Lower lobe of right lung (tissue), 2 donors: Measurements from ENCODE around the gene ALDH1L1. TPM values are rescaled to one million over a fixed set of nuclear protein-coding genes. Genes with fewer than 3 reads are reported as not detected.

Experiments used
- ATAC-seq, 2 donors: fragments of 200-7000 bp; cut with Tn5 transposase; one replicate each; pipeline ENCODE4 v1.9.1; 2020 to 2022; ENCODE audit warnings: mild to moderate bottlenecking in 2 of 2, moderate library complexity in 2 of 2
- DNase-seq: peaks from one replicate; pipeline ENCODE4 v3.0.0-alpha.2; 2020
- H3K27ac ChIP-seq: fragments of 200-600 bp; one replicate; pipeline ENCODE4 v1.8.0; 2022
- H3K27me3 ChIP-seq: fragments of 200-600 bp; one replicate; pipeline ENCODE4 v1.8.0; 2022; ENCODE audit warnings: low read depth
- H3K36me3 ChIP-seq: fragments of 200-600 bp; one replicate; pipeline ENCODE4 v1.8.0; 2022; ENCODE audit warnings: mild to moderate bottlenecking
- H3K4me1 ChIP-seq: fragments of 200-600 bp; one replicate; pipeline ENCODE4 v1.8.0; 2022
- H3K4me3 ChIP-seq: fragments of 200-600 bp; one replicate; pipeline ENCODE4 v1.8.0; 2022; ENCODE audit warnings: mild to moderate bottlenecking
- H3K9me3 ChIP-seq: fragments of 200-600 bp; one replicate; pipeline ENCODE4 v1.8.0; 2022
- intact Hi-C: fragments of 100-400 bp; cut with DNase I; formaldehyde crosslinking; loops from one replicate; pipeline ENCODE4 v1.11.0; 2022
- total RNA-seq: library from RNA; stranded (reverse); fragmentation: NEBNext Ultra II Directional; extraction: Animal tissue kit (Norgen Biotek cat#: 25700); gene quantifications from one replicate; pipeline ENCODE4 v1.2.1, GENCODE V29; 2021
- TF ChIP-seq, protein P1 (sequence below): fragments of 200-600 bp; IDR thresholded peaks from one replicate; pipeline ENCODE4 v1.8.0; 2022; ENCODE audit warnings: antibody characterized with exemption, mild to moderate bottlenecking
- donor health status: DM: no; HTN: yes; CAD: no; lungs with severe emphysema.

ALDH1L1 gene
- total RNA-seq, 1 donor from 2014 or later = 2.8 TPM

DNA sequence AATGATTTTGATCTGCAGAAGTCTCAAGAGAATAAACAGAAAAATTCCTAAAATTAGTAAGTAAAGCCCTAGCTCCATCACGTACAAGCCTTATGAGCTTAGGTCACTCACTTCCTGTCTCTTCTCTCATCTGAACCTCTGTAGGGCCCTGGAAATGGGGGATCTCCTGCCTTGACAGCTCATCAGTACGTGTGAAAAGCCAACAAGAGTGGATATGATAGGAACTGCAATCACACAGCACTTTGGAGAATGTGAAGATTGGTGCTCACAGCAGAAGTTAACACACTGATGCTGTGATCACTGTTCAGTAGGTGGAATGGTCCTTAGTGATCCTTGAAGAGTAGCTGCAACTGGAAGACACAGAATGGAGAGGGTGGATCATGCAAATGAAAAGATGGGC lies 27.8 kb upstream of the ALDH1L1 start:
- H3K27ac ChIP-seq = no peak overlapping the region
- no peaks in the 10 kb centered on the region for H3K9me3 ChIP-seq
- DNase-seq (no peak), ATAC-seq (no peak)
- TF ChIP-seq, protein P1, sequence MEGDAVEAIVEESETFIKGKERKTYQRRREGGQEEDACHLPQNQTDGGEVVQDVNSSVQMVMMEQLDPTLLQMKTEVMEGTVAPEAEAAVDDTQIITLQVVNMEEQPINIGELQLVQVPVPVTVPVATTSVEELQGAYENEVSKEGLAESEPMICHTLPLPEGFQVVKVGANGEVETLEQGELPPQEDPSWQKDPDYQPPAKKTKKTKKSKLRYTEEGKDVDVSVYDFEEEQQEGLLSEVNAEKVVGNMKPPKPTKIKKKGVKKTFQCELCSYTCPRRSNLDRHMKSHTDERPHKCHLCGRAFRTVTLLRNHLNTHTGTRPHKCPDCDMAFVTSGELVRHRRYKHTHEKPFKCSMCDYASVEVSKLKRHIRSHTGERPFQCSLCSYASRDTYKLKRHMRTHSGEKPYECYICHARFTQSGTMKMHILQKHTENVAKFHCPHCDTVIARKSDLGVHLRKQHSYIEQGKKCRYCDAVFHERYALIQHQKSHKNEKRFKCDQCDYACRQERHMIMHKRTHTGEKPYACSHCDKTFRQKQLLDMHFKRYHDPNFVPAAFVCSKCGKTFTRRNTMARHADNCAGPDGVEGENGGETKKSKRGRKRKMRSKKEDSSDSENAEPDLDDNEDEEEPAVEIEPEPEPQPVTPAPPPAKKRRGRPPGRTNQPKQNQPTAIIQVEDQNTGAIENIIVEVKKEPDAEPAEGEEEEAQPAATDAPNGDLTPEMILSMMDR = no peak
- no peak overlapping the region for H3K4me3 ChIP-seq
- peaks cover 8% of the 10 kb centered on the region for H3K4me1 ChIP-seq
- intact Hi-C loops = no loop called here
- H3K27me3 ChIP-seq = peaks cover 5% of the 10 kb centered on the region
- H3K36me3 ChIP-seq = no peaks in the 10 kb centered on the region

DNA sequence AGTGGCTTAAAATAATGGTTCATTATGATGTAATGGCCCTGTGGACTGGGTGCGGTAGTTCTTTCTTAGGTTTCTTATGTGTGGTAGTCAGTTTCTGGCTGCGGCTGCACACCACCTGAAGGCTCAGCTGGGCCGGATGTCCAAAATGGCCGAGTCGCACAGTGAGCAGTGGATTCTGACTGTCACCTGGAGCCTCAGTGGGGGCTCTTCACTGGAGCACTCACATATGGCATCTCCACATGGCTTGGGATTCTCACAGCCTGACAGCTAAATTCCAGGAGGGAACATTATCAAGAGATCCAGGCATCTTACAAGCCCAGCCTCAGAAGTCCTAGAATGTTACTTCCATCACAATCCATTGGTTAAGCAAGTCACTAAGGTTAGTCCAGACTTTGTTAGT lies 26.8 kb upstream of the ALDH1L1 start:
- Histone ChIP-seq H3K4me1 (no peaks in the 10 kb centered on the region), H3K27ac (no peak overlapping the region), H3K9me3 (no peaks in the 10 kb centered on the region), H3K27me3 (no peaks in the 10 kb centered on the region), H3K4me3 (no peak overlapping the region), H3K36me3 (no peaks in the 10 kb centered on the region)
- DNase-seq (no peak), ATAC-seq (no peak)
- intact Hi-C loops = no loop called here
- TF ChIP-seq, protein P1 = no peak

DNA sequence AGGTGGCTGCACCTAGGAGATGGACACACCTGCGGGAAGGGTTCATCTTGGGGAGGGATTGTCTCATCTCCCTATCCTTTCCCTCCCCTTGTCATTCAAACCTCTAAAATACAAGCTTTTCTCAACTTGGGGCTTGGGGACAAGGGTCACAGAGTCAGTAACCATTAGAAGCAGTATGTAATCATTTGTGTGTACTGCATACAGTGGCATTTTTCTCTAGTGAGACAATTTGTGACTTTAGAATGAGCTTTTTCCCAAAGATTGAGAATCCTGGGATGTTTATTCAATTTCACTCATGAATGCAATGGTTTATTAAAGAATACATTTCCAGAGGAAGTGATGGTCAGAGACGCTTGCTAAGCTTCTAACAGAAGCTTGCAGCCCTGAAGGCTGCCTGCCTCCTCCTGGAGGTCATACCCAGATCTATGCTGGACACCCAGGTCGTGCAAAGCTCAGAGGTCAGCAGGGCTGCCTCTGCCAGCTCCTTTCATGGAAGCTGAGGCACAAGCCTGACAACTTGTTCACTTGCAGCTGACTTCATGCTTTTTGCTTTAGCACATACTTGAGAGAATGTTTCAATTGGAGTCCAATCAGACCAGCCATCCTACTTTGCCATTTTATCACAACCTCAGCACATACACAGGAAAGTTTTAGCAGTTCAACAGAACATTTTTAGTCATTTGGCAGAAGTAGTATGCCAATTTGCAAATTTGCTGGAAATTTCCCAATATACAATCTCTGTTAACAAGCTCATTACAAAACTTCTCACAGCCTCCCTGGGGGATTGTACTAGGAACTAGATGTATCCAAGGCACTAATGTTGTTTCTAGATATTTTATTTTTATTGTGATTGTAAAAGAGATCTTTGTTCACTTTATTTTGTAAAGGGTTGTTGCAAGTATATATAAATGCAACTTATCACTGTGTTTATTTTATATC lies 25.6 kb upstream of the ALDH1L1 start:
- intact Hi-C loops = no loop called here
- no peak for DNase-seq
- no peak overlapping the region for H3K4me3 ChIP-seq
- TF ChIP-seq, protein P1 = no peak
- no peak overlapping the region for H3K27ac ChIP-seq
- H3K9me3 ChIP-seq = no peaks in the 10 kb centered on the region
- H3K27me3 ChIP-seq = no peaks in the 10 kb centered on the region
- H3K4me1 ChIP-seq = no peaks in the 10 kb centered on the region
- no peak for ATAC-seq
- no peaks in the 10 kb centered on the region for H3K36me3 ChIP-seq

DNA sequence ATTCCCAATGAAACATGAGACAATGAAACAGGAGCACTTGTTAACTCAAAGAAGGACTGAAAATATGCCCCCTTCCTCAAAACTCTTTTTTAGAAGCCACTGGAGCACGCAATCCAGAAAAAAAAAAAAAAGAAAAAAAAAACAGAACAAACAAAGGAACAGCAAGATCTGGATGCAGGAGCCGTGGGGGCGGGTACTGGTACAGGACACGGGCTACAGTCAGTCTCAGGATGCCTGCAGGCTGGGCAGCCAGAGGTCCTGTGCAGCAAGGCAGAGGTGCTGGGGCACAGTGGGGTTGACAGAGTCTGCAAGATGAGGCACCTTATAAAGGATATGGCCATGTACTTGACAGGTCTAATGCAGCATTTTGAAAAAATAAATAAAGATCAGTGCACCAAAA lies 22.3 kb upstream of the ALDH1L1 start:
- H3K27me3 ChIP-seq = no peaks in the 10 kb centered on the region
- intact Hi-C loops = no loop called here
- no peak for DNase-seq

DNA sequence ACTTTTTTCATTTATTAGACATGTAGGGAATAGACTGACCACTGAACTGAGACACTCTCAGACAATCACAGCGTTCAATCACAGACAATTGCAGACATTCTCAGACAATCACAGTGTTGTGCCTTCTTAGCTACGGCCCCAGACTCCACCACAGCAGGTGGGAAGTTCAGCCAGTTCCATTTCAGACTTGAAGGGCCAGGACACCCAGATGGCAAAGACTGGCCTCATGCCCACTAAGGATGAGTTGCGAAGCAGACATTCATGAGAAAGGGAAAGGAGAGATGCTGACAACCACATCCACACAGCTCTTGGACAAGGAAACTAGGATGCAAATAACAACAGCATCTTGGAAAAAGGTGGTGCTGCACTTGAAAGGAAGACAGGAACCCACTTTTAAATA lies 21.9 kb upstream of the ALDH1L1 start:
- Histone ChIP-seq H3K27ac (no peak overlapping the region), H3K9me3 (no peaks in the 10 kb centered on the region), H3K4me3 (no peak overlapping the region), H3K4me1 (no peaks in the 10 kb centered on the region), H3K36me3 (no peaks in the 10 kb centered on the region), H3K27me3 (no peaks in the 10 kb centered on the region)
- DNase-seq (no peak), ATAC-seq (no peak)
- TF ChIP-seq, protein P1 = no peak
- intact Hi-C loops = no loop called here

More for the DNA sequence above, 22.3 kb upstream of the ALDH1L1 start:
- ATAC-seq = no peak
- Histone ChIP-seq H3K36me3 (no peaks in the 10 kb centered on the region), H3K27ac (no peak overlapping the region), H3K9me3 (no peaks in the 10 kb centered on the region), H3K4me1 (no peaks in the 10 kb centered on the region), H3K4me3 (no peak overlapping the region)
- TF ChIP-seq, protein P1 = no peak
